CD8-positive, alpha-beta memory T cell (primary cell): ENCODE measurements around the gene ZNF592. TPM values are rescaled to one million over a fixed set of nuclear protein-coding genes. Genes with fewer than 3 reads are reported as not detected.

Experiments used
- CTCF ChIA-PET: fragments of 350-600 bp; sonication (Branson Sonifier 250); formaldehyde crosslinking; loops from one replicate; lab custom pipeline; 2021; ENCODE audit warnings: antibody characterized with exemption; lab: Charles Lee
- POLR2A ChIA-PET: fragments of 350-600 bp; sonication (Branson Sonifier 250); formaldehyde crosslinking; loops from one replicate; lab custom pipeline; 2021; ENCODE audit warnings: antibody characterized with exemption; lab: Charles Lee
- DNase-seq, 5 donors: peaks; one replicate each; pipeline versions ENCODE4 v3.0.0 to v3.0.0-alpha.2; 2020 to 2022; ENCODE audit warnings: mixed read lengths in 1 of 5
- H3K27ac ChIP-seq: one replicate; pipeline ENCODE4 v1.7.0; 2013; ENCODE audit warnings: low read depth, mild to moderate bottlenecking, low read length, moderate library complexity
- H3K27me3 ChIP-seq: 2 replicates; pipeline ENCODE4 v1.7.0; 2013; ENCODE audit warnings: low read length, mild to moderate bottlenecking; ENCODE audit not compliant: insufficient read depth, poor library complexity, severe bottlenecking
- H3K36me3 ChIP-seq: 2 replicates; pipeline ENCODE4 v1.7.0; 2013; ENCODE audit warnings: mild to moderate bottlenecking, low read length, moderate library complexity; ENCODE audit not compliant: insufficient read depth
- H3K4me1 ChIP-seq: 2 replicates; pipeline ENCODE4 v1.7.0; 2013; ENCODE audit warnings: mild to moderate bottlenecking, low read length, moderate library complexity; ENCODE audit not compliant: insufficient read depth
- H3K4me3 ChIP-seq: 2 replicates; pipeline ENCODE4 v1.7.0; 2013; ENCODE audit warnings: mild to moderate bottlenecking, low read length
- H3K9me3 ChIP-seq: 2 replicates; pipeline ENCODE4 v1.7.0; 2013; ENCODE audit warnings: mild to moderate bottlenecking, low read length
- H3K27ac Mint-ChIP-seq, 8 donors: one replicate each; pipeline ENCODE4 v1.8.0; 2020 to 2021; ENCODE audit warnings: mixed read lengths in 8 of 8, mild to moderate bottlenecking in 6 of 8, inconsistent platforms in 3 of 8, moderate library complexity in 3 of 8
- H3K27me3 Mint-ChIP-seq, 2 donors: one replicate each; pipeline ENCODE4 v1.8.0; 2020 to 2021; ENCODE audit warnings: mixed read lengths in 2 of 2, mild to moderate bottlenecking in 1 of 2, moderate library complexity in 1 of 2
- H3K36me3 Mint-ChIP-seq, 3 donors: one replicate each; pipeline ENCODE4 v1.8.0; 2020 to 2021; ENCODE audit warnings: mixed read lengths in 3 of 3, inconsistent platforms in 1 of 3, mild to moderate bottlenecking in 1 of 3
- H3K4me1 Mint-ChIP-seq, 3 donors: one replicate each; pipeline ENCODE4 v1.8.0; 2020 to 2021; ENCODE audit warnings: mixed read lengths in 3 of 3, inconsistent platforms in 1 of 3, mild to moderate bottlenecking in 1 of 3
- H3K4me3 Mint-ChIP-seq, 7 donors: one replicate each; pipeline ENCODE4 v1.8.0; 2020 to 2021; ENCODE audit warnings: mixed read lengths in 7 of 7, mild to moderate bottlenecking in 6 of 7, moderate library complexity in 4 of 7, inconsistent platforms in 2 of 7
- H3K9me3 Mint-ChIP-seq, 5 donors: one replicate each; pipeline ENCODE4 v1.8.0; 2020 to 2022; ENCODE audit warnings: mixed read lengths in 5 of 5, mild to moderate bottlenecking in 3 of 5, moderate library complexity in 2 of 5, inconsistent platforms in 1 of 5
- polyA plus RNA-seq: library from polyadenylated mRNA; unstranded; fragments of 300-500 nt; fragmentation: Illumina TruSeq; gene quantifications from one replicate; pipeline ENCODE4 v1.2.3, GENCODE V29; 2021
- total RNA-seq, 2 experiments: library from RNA; stranded (reverse); gene quantifications; one replicate each; pipeline ENCODE4 v1.2.3, GENCODE V29; 2021

ZNF592 gene
- 10 to 100 TPM; 31.2 to 33.1 TPM for total RNA-seq
- 10.4 TPM for polyA plus RNA-seq

- Mint-ChIP-seq H3K4me3 (peak within 1 kb of the TSS; percentile 93 to 100 (median 98)), H3K36me3 (peaks cover 0 to 19% (median 4%) of the 10 kb centered on the region in 3 donors), H3K27ac (peak within 1 kb of the TSS; percentile 93 to 100 (median 99)), H3K9me3 (no peaks in the 10 kb centered on the region), H3K27me3 (peaks cover 0 to 3% of the 10 kb centered on the region in 2 donors), H3K4me1 (peaks cover 62 to 75% (median 71%) of the 10 kb centered on the region in 3 donors)
- POLR2A ChIA-PET = interaction anchor here (1.0 to 4.7 kb wide), 8 partner anchors 13 to 94 kb away, joined by 3 to 75 read pairs (median 8); partner anchors contain the start of genes SEC11A and WDR73
- H3K4me3 ChIP-seq = peak within 1 kb of the TSS; percentile 91
- peak within 1 kb of the TSS; percentile 91 for H3K27ac ChIP-seq
- no peaks in the 10 kb centered on the region for H3K36me3 ChIP-seq
- no peaks in the 10 kb centered on the region for H3K9me3 ChIP-seq
- H3K27me3 ChIP-seq = no peaks in the 10 kb centered on the region
- peaks cover 52% of the 10 kb centered on the region for H3K4me1 ChIP-seq
- peak; percentile 77 to 87 (median 81) for DNase-seq
- CTCF ChIA-PET = interaction anchor here (0.8 to 3.3 kb wide), 17 partner anchors 11 to 115 kb away, joined by 3 to 33 read pairs (median 5); partner anchors contain the start of genes NMB, SEC11A and WDR73
These were observed at the start of gene ZNF592 for GRCh38 chr15:84748274-84749110. TSS of gene ZNF592 (plus strand) at chr15:84748592. CDS start at chr15:84782676, 34,084 bp downstream.

- H3K36me3 Mint-ChIP-seq = peaks cover 0 to 13% (median 0%) of the 10 kb centered on the region in 3 donors
- ChIA-PET CTCF (no interaction called here), POLR2A (no interaction called here)
- no peaks in the 10 kb centered on the region for H3K9me3 Mint-ChIP-seq
- H3K9me3 ChIP-seq = no peaks in the 10 kb centered on the region
- peaks cover 0 to 2% of the 10 kb centered on the region in 2 donors for H3K27me3 Mint-ChIP-seq
- H3K4me3 ChIP-seq = no peak overlapping the region
- H3K4me1 ChIP-seq = peaks cover 44% of the 10 kb centered on the region
- no peaks in the 10 kb centered on the region for H3K36me3 ChIP-seq
- H3K27ac Mint-ChIP-seq = peak overlapping the region in 4 of 8 donors; percentile 2 to 15 (median 2)
- no peak overlapping the region for H3K27ac ChIP-seq
- DNase-seq = no peak
- H3K4me1 Mint-ChIP-seq = peaks cover 64 to 81% (median 77%) of the 10 kb centered on the region in 3 donors
- peak overlapping the region in 3 of 7 donors; percentile 21 to 37 (median 26) for H3K4me3 Mint-ChIP-seq
- no peaks in the 10 kb centered on the region for H3K27me3 ChIP-seq
These were observed 48.7 kb upstream of the ZNF592 start for GRCh38 chr15:84699538-84700191.

GRCh38 chr15:84702961-84703482, 45.4 kb upstream of the ZNF592 start:
- Histone ChIP-seq H3K4me3 (no peak overlapping the region), H3K9me3 (no peaks in the 10 kb centered on the region), H3K36me3 (no peaks in the 10 kb centered on the region), H3K27me3 (no peaks in the 10 kb centered on the region), H3K4me1 (peaks cover 44% of the 10 kb centered on the region), H3K27ac (no peak overlapping the region)
- Mint-ChIP-seq H3K9me3 (no peaks in the 10 kb centered on the region), H3K4me3 (no peak overlapping the region), H3K4me1 (peaks cover 60 to 77% (median 76%) of the 10 kb centered on the region in 3 donors), H3K27me3 (peaks cover 0 to 2% of the 10 kb centered on the region in 2 donors), H3K36me3 (peaks cover 0 to 26% (median 0%) of the 10 kb centered on the region in 3 donors), H3K27ac (peak overlapping the region in 6 of 8 donors; percentile 3 to 36 (median 4))
- POLR2A ChIA-PET = interaction anchor here (0.6 to 1.0 kb wide), 3 partner anchors 33 to 113 kb away, joined by 3 to 5 read pairs (median 3); no protein-coding TSS in a partner anchor
- no peak for DNase-seq
- CTCF ChIA-PET = interaction anchor here (1.0 to 1.3 kb wide), 2 partner anchors 33 to 46 kb away, joined by 3 to 4 read pairs; no protein-coding TSS in a partner anchor

- Histone ChIP-seq H3K9me3 (no peaks in the 10 kb centered on the region), H3K36me3 (no peaks in the 10 kb centered on the region), H3K27ac (no peak overlapping the region), H3K4me1 (peaks cover 36% of the 10 kb centered on the region), H3K27me3 (no peaks in the 10 kb centered on the region), H3K4me3 (no peak overlapping the region)
- H3K27ac Mint-ChIP-seq = peak overlapping the region in 7 of 8 donors; percentile 1 to 47 (median 22)
- H3K9me3 Mint-ChIP-seq = no peaks in the 10 kb centered on the region
- no peak overlapping the region for H3K4me3 Mint-ChIP-seq
- POLR2A ChIA-PET = no interaction called here
- DNase-seq = no peak
- peaks cover 56 to 76% (median 76%) of the 10 kb centered on the region in 3 donors for H3K4me1 Mint-ChIP-seq
- peaks cover 0 to 2% of the 10 kb centered on the region in 2 donors for H3K27me3 Mint-ChIP-seq
- CTCF ChIA-PET = interaction anchor here (0.9 to 1.3 kb wide), 2 partner anchors 27 to 32 kb away, joined by 3 read pairs; no protein-coding TSS in a partner anchor
- H3K36me3 Mint-ChIP-seq = peaks cover 0 to 34% (median under 1%) of the 10 kb centered on the region in 3 donors
These were observed 44.6 kb upstream of the ZNF592 start for GRCh38 chr15:84703808-84704207.

- H3K36me3 Mint-ChIP-seq = peaks cover 0 to 39% (median 0%) of the 10 kb centered on the region in 3 donors
- no peaks in the 10 kb centered on the region for H3K9me3 Mint-ChIP-seq
- POLR2A ChIA-PET = interaction anchor here (0.7 to 4.8 kb wide), 3 partner anchors 21 to 993 kb away, joined by 9 to 75 read pairs (median 72); partner anchors contain the start of gene ZNF592
- Histone ChIP-seq H3K4me1 (peaks cover 38% of the 10 kb centered on the region), H3K27ac (peak overlapping the region; percentile 94), H3K36me3 (no peaks in the 10 kb centered on the region), H3K27me3 (no peaks in the 10 kb centered on the region), H3K9me3 (no peaks in the 10 kb centered on the region), H3K4me3 (peak overlapping the region; percentile 99)
- CTCF ChIA-PET = interaction anchor here (0.9 to 5.7 kb wide), 7 partner anchors 9 to 56 kb away, joined by 3 to 33 read pairs (median 4); partner anchors contain the start of genes NMB and ZNF592
- peak overlapping the region; percentile 64 to 98 (median 94) for H3K4me3 Mint-ChIP-seq
- no peaks in the 10 kb centered on the region for H3K27me3 Mint-ChIP-seq
- no peak for DNase-seq
- peak overlapping the region in 5 of 8 donors; percentile 6 to 96 (median 69) for H3K27ac Mint-ChIP-seq
- H3K4me1 Mint-ChIP-seq = peaks cover 35 to 59% (median 56%) of the 10 kb centered on the region in 3 donors
These were observed 34.0 kb upstream of the ZNF592 start for GRCh38 chr15:84714372-84714771.

- Mint-ChIP-seq H3K27ac (peak overlapping the region in 7 of 8 donors; percentile 93 to 100 (median 97)), H3K27me3 (no peaks in the 10 kb centered on the region), H3K36me3 (peaks cover 0 to 36% (median 0%) of the 10 kb centered on the region in 3 donors), H3K4me1 (peaks cover 35 to 62% (median 56%) of the 10 kb centered on the region in 3 donors), H3K9me3 (no peaks in the 10 kb centered on the region), H3K4me3 (peak overlapping the region; percentile 92 to 98 (median 95))
- ChIA-PET CTCF (interaction anchor here (0.9 to 5.7 kb wide), 8 partner anchors 9 to 56 kb away, joined by 3 to 33 read pairs (median 10); partner anchors contain the start of genes NMB and ZNF592), POLR2A (interaction anchor here (3.7 to 4.8 kb wide), 2 partner anchors 20 to 33 kb away, joined by 72 to 75 read pairs; partner anchors contain the start of gene ZNF592)
- Histone ChIP-seq H3K36me3 (no peaks in the 10 kb centered on the region), H3K27me3 (no peaks in the 10 kb centered on the region), H3K4me1 (peaks cover 38% of the 10 kb centered on the region), H3K27ac (peak overlapping the region; percentile 94), H3K4me3 (peak overlapping the region; percentile 99), H3K9me3 (no peaks in the 10 kb centered on the region)
- DNase-seq = no peak
These were observed 33.6 kb upstream of the ZNF592 start for GRCh38 chr15:84714821-84715220.
